WTC11 (cell line): Measurements from ENCODE around the gene DYNC1I1.

ENCODE experiments used
- FOXJ3 ChIP-seq: sonication (generic); formaldehyde crosslinking; IDR thresholded peaks from 2 replicates; pipeline ENCODE4 v1.9.0; 2021; ENCODE audit warnings: missing genetic modification reagents, mild to moderate bottlenecking, borderline replicate concordance
- TF ChIP-seq, protein P1 (sequence below): fragments of 200-600 bp; IDR thresholded peaks from 2 replicates; pipeline ENCODE4 v1.8.0; 2022; ENCODE audit warnings: antibody characterized with exemption
- TF ChIP-seq, protein P2 (sequence below): sonication (generic); formaldehyde crosslinking; IDR thresholded peaks from 2 replicates; pipeline ENCODE4 v1.8.0; 2022; ENCODE audit warnings: mild to moderate bottlenecking, missing genetic modification reagents
- TF ChIP-seq, protein P3 (sequence below): sonication (generic); formaldehyde crosslinking; IDR thresholded peaks from 2 replicates; pipeline ENCODE4 v1.8.1; 2023; ENCODE audit warnings: mild to moderate bottlenecking, missing genetic modification reagents, moderate library complexity
- TF ChIP-seq, protein P4 (sequence below): sonication (generic); formaldehyde crosslinking; IDR thresholded peaks from 2 replicates; pipeline ENCODE4 v1.8.0; 2023; ENCODE audit warnings: missing genetic modification reagents, mild to moderate bottlenecking, borderline replicate concordance

DNA sequence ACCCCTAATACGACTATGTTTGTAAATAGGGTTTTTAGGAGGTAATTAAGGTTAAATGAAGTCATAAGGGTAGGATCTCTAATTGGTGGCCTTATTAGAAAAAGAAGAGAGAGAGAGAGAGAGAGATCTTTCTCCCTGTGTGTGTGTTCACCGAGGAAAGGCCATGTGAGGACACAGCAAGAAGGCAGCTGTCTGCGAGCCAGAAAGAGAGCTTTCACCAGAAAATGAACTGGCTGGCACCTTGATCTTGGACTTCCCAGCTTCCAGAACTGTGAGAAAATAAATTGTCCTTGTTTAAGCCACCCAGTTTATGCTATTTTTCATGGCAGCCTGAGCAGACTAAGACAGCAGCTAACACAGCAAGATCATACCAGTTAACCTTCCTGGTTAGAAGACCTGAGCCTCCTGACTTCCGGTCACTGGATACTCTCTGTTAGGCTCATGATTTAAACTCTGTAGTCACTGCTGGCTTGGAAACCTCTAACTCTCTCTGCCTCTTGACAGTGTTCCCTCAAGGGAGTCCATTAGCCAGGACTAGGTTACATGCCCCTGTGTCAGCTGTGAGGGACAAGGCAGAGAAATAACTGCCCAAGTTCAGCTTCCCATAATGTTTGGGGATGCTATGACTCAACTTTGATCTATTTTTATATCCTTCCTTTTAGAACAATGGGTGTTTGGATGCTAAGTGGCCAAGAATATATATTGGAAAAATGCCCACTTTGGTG, 102.3 kb downstream of the DYNC1I1 start:
- TF ChIP-seq, protein P1, sequence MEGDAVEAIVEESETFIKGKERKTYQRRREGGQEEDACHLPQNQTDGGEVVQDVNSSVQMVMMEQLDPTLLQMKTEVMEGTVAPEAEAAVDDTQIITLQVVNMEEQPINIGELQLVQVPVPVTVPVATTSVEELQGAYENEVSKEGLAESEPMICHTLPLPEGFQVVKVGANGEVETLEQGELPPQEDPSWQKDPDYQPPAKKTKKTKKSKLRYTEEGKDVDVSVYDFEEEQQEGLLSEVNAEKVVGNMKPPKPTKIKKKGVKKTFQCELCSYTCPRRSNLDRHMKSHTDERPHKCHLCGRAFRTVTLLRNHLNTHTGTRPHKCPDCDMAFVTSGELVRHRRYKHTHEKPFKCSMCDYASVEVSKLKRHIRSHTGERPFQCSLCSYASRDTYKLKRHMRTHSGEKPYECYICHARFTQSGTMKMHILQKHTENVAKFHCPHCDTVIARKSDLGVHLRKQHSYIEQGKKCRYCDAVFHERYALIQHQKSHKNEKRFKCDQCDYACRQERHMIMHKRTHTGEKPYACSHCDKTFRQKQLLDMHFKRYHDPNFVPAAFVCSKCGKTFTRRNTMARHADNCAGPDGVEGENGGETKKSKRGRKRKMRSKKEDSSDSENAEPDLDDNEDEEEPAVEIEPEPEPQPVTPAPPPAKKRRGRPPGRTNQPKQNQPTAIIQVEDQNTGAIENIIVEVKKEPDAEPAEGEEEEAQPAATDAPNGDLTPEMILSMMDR = no peak
- TF ChIP-seq, protein P2, sequence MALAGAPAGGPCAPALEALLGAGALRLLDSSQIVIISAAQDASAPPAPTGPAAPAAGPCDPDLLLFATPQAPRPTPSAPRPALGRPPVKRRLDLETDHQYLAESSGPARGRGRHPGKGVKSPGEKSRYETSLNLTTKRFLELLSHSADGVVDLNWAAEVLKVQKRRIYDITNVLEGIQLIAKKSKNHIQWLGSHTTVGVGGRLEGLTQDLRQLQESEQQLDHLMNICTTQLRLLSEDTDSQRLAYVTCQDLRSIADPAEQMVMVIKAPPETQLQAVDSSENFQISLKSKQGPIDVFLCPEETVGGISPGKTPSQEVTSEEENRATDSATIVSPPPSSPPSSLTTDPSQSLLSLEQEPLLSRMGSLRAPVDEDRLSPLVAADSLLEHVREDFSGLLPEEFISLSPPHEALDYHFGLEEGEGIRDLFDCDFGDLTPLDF (CRISPR knock-in tag) = no peak
- TF ChIP-seq, protein P3, sequence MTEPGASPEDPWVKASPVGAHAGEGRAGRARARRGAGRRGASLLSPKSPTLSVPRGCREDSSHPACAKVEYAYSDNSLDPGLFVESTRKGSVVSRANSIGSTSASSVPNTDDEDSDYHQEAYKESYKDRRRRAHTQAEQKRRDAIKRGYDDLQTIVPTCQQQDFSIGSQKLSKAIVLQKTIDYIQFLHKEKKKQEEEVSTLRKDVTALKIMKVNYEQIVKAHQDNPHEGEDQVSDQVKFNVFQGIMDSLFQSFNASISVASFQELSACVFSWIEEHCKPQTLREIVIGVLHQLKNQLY (CRISPR knock-in tag) = no peak
- TF ChIP-seq FOXJ3 (CRISPR knock-in tag) = no peak
- TF ChIP-seq, protein P4, sequence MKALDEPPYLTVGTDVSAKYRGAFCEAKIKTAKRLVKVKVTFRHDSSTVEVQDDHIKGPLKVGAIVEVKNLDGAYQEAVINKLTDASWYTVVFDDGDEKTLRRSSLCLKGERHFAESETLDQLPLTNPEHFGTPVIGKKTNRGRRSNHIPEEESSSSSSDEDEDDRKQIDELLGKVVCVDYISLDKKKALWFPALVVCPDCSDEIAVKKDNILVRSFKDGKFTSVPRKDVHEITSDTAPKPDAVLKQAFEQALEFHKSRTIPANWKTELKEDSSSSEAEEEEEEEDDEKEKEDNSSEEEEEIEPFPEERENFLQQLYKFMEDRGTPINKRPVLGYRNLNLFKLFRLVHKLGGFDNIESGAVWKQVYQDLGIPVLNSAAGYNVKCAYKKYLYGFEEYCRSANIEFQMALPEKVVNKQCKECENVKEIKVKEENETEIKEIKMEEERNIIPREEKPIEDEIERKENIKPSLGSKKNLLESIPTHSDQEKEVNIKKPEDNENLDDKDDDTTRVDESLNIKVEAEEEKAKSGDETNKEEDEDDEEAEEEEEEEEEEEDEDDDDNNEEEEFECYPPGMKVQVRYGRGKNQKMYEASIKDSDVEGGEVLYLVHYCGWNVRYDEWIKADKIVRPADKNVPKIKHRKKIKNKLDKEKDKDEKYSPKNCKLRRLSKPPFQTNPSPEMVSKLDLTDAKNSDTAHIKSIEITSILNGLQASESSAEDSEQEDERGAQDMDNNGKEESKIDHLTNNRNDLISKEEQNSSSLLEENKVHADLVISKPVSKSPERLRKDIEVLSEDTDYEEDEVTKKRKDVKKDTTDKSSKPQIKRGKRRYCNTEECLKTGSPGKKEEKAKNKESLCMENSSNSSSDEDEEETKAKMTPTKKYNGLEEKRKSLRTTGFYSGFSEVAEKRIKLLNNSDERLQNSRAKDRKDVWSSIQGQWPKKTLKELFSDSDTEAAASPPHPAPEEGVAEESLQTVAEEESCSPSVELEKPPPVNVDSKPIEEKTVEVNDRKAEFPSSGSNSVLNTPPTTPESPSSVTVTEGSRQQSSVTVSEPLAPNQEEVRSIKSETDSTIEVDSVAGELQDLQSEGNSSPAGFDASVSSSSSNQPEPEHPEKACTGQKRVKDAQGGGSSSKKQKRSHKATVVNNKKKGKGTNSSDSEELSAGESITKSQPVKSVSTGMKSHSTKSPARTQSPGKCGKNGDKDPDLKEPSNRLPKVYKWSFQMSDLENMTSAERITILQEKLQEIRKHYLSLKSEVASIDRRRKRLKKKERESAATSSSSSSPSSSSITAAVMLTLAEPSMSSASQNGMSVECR (CRISPR knock-in tag) = no peak
